ENCODE results near the gene OR6C74. TPM values are rescaled to one million over a fixed set of nuclear protein-coding genes. Genes with fewer than 3 reads are reported as not detected.

The OR6C74 gene
- total RNA-seq, 1 experiment from 2014 or later = not detected

DNA sequence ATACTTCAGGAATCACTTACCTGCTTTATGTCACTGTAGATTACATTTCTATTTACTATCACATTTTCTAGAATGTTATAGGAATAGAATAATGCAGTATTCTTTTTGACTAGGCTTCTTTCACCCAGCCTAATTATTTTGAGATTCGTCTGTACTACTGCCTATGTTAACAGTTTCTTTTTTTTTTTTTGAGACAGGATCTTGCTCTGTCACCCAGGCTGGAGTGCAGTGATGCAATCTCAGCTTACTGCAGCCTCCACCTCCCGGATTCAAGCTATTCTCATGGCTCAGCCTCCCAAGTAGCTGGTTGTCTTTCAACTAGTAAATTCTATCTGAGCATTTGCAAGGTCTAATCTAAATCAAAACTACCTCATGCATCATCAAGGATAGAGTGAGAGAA, 45.6 kb downstream of the OR6C74 start:
- WGBS (ENCODE audit: extremely low coverage, insufficient read length, low lambda C conversion rate) = no CpG with 5 or more reads among the region's 2 CpGs
- no peaks in the 10 kb centered on the region for H3K27me3 Mint-ChIP-seq (ENCODE audit: low read depth)
- Histone ChIP-seq H3K56ac (ENCODE audit: insufficient read length, low read depth, low read length) (no peak overlapping the region), H3K4me1 (ENCODE audit: insufficient read depth, low read length) (no peaks in the 10 kb centered on the region), H4K91ac (ENCODE audit: insufficient read length, low read depth, low read length) (no peak overlapping the region), H3T11ph (ENCODE audit: low read length) (no peak overlapping the region), H3K4me2 (ENCODE audit: insufficient read depth, insufficient read length, low read length) (no peak overlapping the region), H3K79me2 (ENCODE audit: insufficient read depth, low read length) (no peaks in the 10 kb centered on the region), H3K9me3 (ENCODE audit: control insufficient read depth, low read depth, low read length) (no peaks in the 10 kb centered on the region), H2BK15ac (ENCODE audit: low read depth, low read length) (no peak overlapping the region), H4K5ac (ENCODE audit: insufficient read length, low read depth, low read length) (no peak overlapping the region), H3K27me3 (ENCODE audit: insufficient read depth, low read length) (no peaks in the 10 kb centered on the region), H2BK20ac (ENCODE audit: low read depth, low read length, poor library complexity, severe bottlenecking) (no peak overlapping the region), H2AFZ (ENCODE audit: low read length) (no peak overlapping the region), H2BK12ac (ENCODE audit: insufficient read length, low read depth, low read length) (no peak overlapping the region), H3K23ac (ENCODE audit: insufficient read length, low read depth, low read length) (no peak overlapping the region), H3K79me1 (ENCODE audit: insufficient read depth, low read depth, low read length, poor library complexity, severe bottlenecking) (no peaks in the 10 kb centered on the region), H3K4ac (ENCODE audit: low read depth, low read length) (no peak overlapping the region), H3K23me2 (ENCODE audit: insufficient read length, low read depth, low read length, poor library complexity, severe bottlenecking) (no peaks in the 10 kb centered on the region), H3K27ac (ENCODE audit: insufficient read length, low read depth, low read length) (no peak overlapping the region), H4K20me1 (ENCODE audit: control insufficient read depth, insufficient read depth, insufficient read length) (no peaks in the 10 kb centered on the region), H3K14ac (ENCODE audit: insufficient read depth, low read length) (no peak overlapping the region), H2BK120ac (ENCODE audit: low read depth, low read length, poor library complexity, severe bottlenecking) (no peak overlapping the region), H3K18ac (ENCODE audit: insufficient read length, low read depth, low read length) (no peak overlapping the region), H2BK5ac (ENCODE audit: insufficient read length, low read length) (no peak overlapping the region), H2AK5ac (ENCODE audit: insufficient read length, low read length) (no peak overlapping the region), H4K8ac (replicated peaks; ENCODE audit: insufficient read length, low read depth, low read length) (no peak overlapping the region), H3K9ac (ENCODE audit: extremely low read depth, insufficient read length, low read length) (no peak overlapping the region)
- H3K9me3 Mint-ChIP-seq = no peaks in the 10 kb centered on the region; a peak in 1 of 5 replicates
- no peaks in the 10 kb centered on the region for H3K4me1 Mint-ChIP-seq
- H3K36me3 Mint-ChIP-seq (ENCODE audit: insufficient read depth in 1 of 3, low read depth in 3 of 3) = no peaks in the 10 kb centered on the region
- TF ChIP-seq, protein P1, sequence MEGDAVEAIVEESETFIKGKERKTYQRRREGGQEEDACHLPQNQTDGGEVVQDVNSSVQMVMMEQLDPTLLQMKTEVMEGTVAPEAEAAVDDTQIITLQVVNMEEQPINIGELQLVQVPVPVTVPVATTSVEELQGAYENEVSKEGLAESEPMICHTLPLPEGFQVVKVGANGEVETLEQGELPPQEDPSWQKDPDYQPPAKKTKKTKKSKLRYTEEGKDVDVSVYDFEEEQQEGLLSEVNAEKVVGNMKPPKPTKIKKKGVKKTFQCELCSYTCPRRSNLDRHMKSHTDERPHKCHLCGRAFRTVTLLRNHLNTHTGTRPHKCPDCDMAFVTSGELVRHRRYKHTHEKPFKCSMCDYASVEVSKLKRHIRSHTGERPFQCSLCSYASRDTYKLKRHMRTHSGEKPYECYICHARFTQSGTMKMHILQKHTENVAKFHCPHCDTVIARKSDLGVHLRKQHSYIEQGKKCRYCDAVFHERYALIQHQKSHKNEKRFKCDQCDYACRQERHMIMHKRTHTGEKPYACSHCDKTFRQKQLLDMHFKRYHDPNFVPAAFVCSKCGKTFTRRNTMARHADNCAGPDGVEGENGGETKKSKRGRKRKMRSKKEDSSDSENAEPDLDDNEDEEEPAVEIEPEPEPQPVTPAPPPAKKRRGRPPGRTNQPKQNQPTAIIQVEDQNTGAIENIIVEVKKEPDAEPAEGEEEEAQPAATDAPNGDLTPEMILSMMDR (conservative IDR thresholded peaks at IDR 0.05) = no peak
- no peak overlapping the region for H3K27ac Mint-ChIP-seq
- no peak overlapping the region for H3K4me3 Mint-ChIP-seq
- no peak for DNase-seq

Other genes starting within 250 kb of the OR6C74 start
- not detected in 2 replicates for gene NEUROD4, start 224.6 kb upstream of the OR6C74 start, total RNA-seq (2021)
- gene OR9K2, start 118.2 kb upstream of the OR6C74 start, total RNA-seq (2021) = not detected in 2 replicates
- not detected in 2 replicates for gene OR10A7, start 23.6 kb upstream of the OR6C74 start, total RNA-seq (2021)
- not detected in 2 replicates for gene OR6C6, start 52.0 kb downstream of the OR6C74 start, total RNA-seq (2021)
- gene OR6C1, start 69.7 kb downstream of the OR6C74 start, total RNA-seq (2021) = not detected in 2 replicates
- gene OR6C3, start 86.1 kb downstream of the OR6C74 start, total RNA-seq (2021) = not detected in 2 replicates
- not detected in 2 replicates for gene OR6C75, start 118.4 kb downstream of the OR6C74 start, total RNA-seq (2021)
- gene OR6C65, start 155.9 kb downstream of the OR6C74 start, total RNA-seq (2021) = not detected in 2 replicates
- not detected in 2 replicates for gene OR6C76, start 181.6 kb downstream of the OR6C74 start, total RNA-seq (2021)
- gene OR6C2, start 199.5 kb downstream of the OR6C74 start, total RNA-seq (2021) = not detected in 2 replicates
- not detected in 2 replicates for gene OR6C70, start 225.5 kb downstream of the OR6C74 start, total RNA-seq (2021)
- gene OR6C68, start 247.8 kb downstream of the OR6C74 start, total RNA-seq (2021) = not detected in 2 replicates

Data from H9 (cell line).